Right atrium auricular region (tissue), 2 donors: ENCODE data around the gene ELFN1. TPM values are rescaled to one million over a fixed set of nuclear protein-coding genes. Genes with fewer than 3 reads are reported as not detected.

Experiments used
- DNase-seq: peaks from one replicate; pipeline ENCODE4 v3.0.0-alpha.2; 2019; ENCODE audit warnings: low spot score
- H3K27ac ChIP-seq, 2 donors: fragments of 200-600 bp; sonication (generic); 1 replicate in 1 of 2; 2 replicates in 1 of 2; pipeline ENCODE4 v1.5.1; 2016 to 2019
- H3K27me3 ChIP-seq, 2 donors: fragments of 200-600 bp; sonication (generic); one replicate each; pipeline versions ENCODE4 v1.5.1 to v1.6.0; 2017 to 2019
- H3K36me3 ChIP-seq: fragments of 200-600 bp; sonication (generic); one replicate; pipeline ENCODE4 v1.5.1; 2016
- H3K4me1 ChIP-seq, 2 donors: fragments of 200-600 bp; sonication (generic); one replicate each; pipeline versions ENCODE4 v1.5.1 to v1.6.0; 2017 to 2019
- H3K4me3 ChIP-seq, 2 donors: fragments of 200-600 bp; sonication (generic); 1 replicate in 1 of 2; 2 replicates in 1 of 2; pipeline ENCODE4 v1.5.1; 2017 to 2019; ENCODE audit warnings: mild to moderate bottlenecking in 1 of 2, moderate library complexity in 1 of 2
- H3K9me3 ChIP-seq, 2 donors: fragments of 200-600 bp; sonication (generic); one replicate each; pipeline ENCODE4 v1.5.1; 2019
- CTCF ChIP-seq, 2 donors: fragments of 200-600 bp; sonication (generic); IDR thresholded peaks; one replicate each; pipeline ENCODE4 v1.5.1; 2019; ENCODE audit warnings: antibody characterized with exemption in 2 of 2
- total RNA-seq, 2 donors: library from RNA; depleted of rRNA; stranded (reverse); fragments of >200 nt; gene quantifications; one replicate each; pipeline ENCODE4 v1.1.0, GENCODE V29; 2016

ELFN1 gene
- total RNA-seq, 2 donors from 2014 or later = 6.5 to 15.3 TPM

GRCh38 chr7:1738511-1738910 lies 68.4 kb downstream of the ELFN1 start:
- no peaks in the 10 kb centered on the region for H3K36me3 ChIP-seq
- no peak for DNase-seq
- no peak for TF ChIP-seq CTCF (IDR thresholded peaks at IDR 0.05)
- H3K27me3 ChIP-seq = no peaks in the 10 kb centered on the region
- no peak overlapping the region for H3K27ac ChIP-seq
- H3K4me1 ChIP-seq = peaks cover 0 to 25% of the 10 kb centered on the region in 2 donors
- no peaks in the 10 kb centered on the region for H3K9me3 ChIP-seq
- H3K4me3 ChIP-seq = no peak overlapping the region

DNA sequence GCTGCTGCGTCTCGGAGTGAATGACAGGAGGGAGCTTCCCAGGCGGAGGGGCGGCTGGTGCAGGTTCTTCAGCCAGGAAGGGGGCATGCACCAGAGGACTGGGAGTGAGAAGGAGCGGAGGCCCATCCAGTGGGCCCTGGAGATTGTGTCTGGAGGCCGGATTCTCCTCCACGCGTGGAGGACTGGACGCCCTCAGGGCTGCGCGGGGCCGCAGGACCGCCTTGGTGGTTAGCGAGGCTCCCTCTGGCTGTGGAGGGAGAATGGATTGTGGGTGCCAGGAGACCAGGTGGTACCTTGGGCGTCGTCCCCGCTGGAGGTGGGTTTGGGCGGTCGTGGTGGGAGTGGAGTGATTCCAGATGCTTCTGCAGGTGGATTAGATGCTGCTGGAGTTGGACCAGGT lies 68.9 kb downstream of the ELFN1 start:
- no peak for DNase-seq

GRCh38 chr7:1739593-1739992 lies 69.5 kb downstream of the ELFN1 start:
- Histone ChIP-seq H3K27ac (no peak overlapping the region), H3K27me3 (no peaks in the 10 kb centered on the region), H3K4me1 (peaks cover 0 to 25% of the 10 kb centered on the region in 2 donors), H3K9me3 (no peaks in the 10 kb centered on the region), H3K4me3 (no peak overlapping the region), H3K36me3 (peaks cover 3% of the 10 kb centered on the region)
- DNase-seq = no peak
- TF ChIP-seq CTCF (IDR thresholded peaks at IDR 0.05) = no peak

More for the DNA sequence above, 68.9 kb downstream of the ELFN1 start:
- Histone ChIP-seq H3K4me1 (peaks cover 0 to 25% of the 10 kb centered on the region in 2 donors), H3K36me3 (no peaks in the 10 kb centered on the region), H3K4me3 (no peak overlapping the region), H3K27me3 (no peaks in the 10 kb centered on the region), H3K9me3 (no peaks in the 10 kb centered on the region), H3K27ac (no peak overlapping the region)
- TF ChIP-seq CTCF (IDR thresholded peaks at IDR 0.05) = no peak

DNA sequence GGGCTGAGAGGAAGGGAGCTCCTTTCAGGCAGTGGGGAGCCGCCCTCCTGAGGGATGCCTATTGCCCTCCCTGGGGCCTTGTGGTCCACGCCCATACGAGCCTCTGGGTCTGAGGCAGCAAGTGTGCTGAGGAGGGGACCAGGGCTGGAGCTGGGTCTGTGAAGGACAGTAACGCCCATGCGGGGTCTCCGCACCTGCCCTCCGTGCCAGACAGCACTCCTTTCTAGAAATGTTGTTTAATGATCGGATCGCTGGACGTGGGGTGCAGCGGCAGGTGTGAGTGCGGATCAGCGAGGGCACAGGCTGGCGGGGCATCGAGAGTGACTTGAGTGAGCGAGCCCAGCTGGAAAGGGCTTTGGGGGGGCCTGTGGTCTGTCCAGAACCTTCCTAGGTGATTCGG lies 70.1 kb downstream of the ELFN1 start:
- H3K9me3 ChIP-seq = no peaks in the 10 kb centered on the region
- DNase-seq = no peak
- TF ChIP-seq CTCF (IDR thresholded peaks at IDR 0.05) = no peak
- H3K27me3 ChIP-seq = no peaks in the 10 kb centered on the region
- H3K4me3 ChIP-seq = no peak overlapping the region
- peaks cover 0 to 25% of the 10 kb centered on the region in 2 donors for H3K4me1 ChIP-seq
- H3K27ac ChIP-seq = no peak overlapping the region
- H3K36me3 ChIP-seq = peaks cover 8% of the 10 kb centered on the region

DNA sequence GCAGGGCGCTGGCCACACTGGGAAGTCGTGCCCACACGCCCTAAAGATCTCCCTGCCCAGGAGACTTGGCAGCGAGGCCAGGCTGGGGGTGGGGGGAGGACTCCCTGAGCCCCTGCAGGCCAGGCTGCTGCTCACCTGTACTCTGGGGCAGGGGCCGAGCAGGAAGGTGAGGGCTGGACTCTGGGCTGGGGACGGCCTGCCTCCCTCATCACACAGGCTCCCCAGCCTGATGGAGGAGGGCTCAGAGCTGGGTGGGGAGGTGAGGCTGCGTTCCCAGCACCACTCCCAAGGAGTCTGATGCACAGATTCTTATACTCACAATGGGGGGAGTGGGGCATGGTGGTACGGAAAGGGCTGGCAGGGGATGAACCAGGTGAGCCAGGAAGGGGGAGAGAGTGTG lies 71.2 kb downstream of the ELFN1 start:
- Histone ChIP-seq H3K9me3 (no peaks in the 10 kb centered on the region), H3K4me3 (no peak overlapping the region), H3K36me3 (peaks cover 8% of the 10 kb centered on the region), H3K27ac (no peak overlapping the region), H3K27me3 (no peaks in the 10 kb centered on the region), H3K4me1 (peaks cover 0 to 25% of the 10 kb centered on the region in 2 donors)
- no peak for DNase-seq
- TF ChIP-seq CTCF (IDR thresholded peaks at IDR 0.05) = no peak
